ENCODE results near the gene RTN4R. TPM values are rescaled to one million over a fixed set of nuclear protein-coding genes. Genes with fewer than 3 reads are reported as not detected.
"Not testable (repeated sequence)": the region's sequence is repeated elsewhere in the genome, so short reads cannot be mapped to it uniquely, and the experiment has no call there.

The RTN4R gene
- total RNA-seq, result 1 to 10 TPM; 1.4 to 1.5 TPM

DNA sequence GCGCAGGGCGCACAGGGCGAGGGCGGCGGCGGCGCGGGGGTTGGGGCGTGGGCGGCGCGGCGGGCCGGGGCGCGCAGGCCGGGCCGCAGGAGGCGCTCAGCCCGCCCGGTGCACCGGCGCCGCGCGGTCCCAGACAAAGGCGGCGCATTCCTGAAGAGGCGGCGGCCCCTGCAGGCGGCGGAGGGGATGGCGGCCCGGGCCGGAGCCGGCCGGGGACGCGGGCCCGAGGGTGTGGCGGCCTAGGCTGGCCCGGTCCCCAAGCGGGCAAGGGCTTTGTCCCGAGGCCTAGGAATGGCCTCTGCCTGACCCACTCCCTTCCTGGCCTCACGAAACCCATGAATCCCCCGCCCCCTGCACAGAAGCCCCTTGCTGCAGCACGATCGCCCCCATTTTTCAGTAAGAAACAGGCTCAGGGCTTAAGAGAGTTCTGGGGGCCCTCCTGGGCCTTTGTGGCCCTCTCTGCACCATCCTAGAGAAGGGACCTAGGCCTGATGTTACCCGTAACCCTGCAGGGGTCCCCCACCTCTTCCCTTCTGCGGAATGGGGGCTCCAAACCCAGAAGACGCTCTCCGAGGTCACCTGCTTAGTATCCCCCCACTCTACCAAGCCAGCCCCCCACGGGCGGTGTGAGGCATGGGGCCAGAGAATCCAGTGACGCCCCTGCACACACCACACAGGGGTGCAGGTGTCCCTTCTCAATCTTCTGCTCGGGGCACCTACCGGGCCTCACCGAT lies at the start of gene RTN4R:
Gene RTN4R, minus strand, starts transcription at position 40 of the 734 bp plus-strand sequence. CDS start 226 bp downstream, outside the sequence.
- Mint-ChIP-seq H3K4me1 (ENCODE audit: low read depth) (no peaks in the 10 kb centered on the region), H3K27me3 (ENCODE audit: low read depth) (no peaks in the 10 kb centered on the region), H3K4me3 (peak within 1 kb of the TSS; percentile 77 to 78), H3K36me3 (ENCODE audit: insufficient read depth in 2 of 2) (no peaks in the 10 kb centered on the region), H3K9me3 (no peaks in the 10 kb centered on the region), H3K27ac (no peak within 1 kb of the TSS)
- peak; percentile 87 to 89 for ATAC-seq (replicated peaks in 1 of 2)
- DNase-seq, result peak; percentile 67 to 76

DNA sequence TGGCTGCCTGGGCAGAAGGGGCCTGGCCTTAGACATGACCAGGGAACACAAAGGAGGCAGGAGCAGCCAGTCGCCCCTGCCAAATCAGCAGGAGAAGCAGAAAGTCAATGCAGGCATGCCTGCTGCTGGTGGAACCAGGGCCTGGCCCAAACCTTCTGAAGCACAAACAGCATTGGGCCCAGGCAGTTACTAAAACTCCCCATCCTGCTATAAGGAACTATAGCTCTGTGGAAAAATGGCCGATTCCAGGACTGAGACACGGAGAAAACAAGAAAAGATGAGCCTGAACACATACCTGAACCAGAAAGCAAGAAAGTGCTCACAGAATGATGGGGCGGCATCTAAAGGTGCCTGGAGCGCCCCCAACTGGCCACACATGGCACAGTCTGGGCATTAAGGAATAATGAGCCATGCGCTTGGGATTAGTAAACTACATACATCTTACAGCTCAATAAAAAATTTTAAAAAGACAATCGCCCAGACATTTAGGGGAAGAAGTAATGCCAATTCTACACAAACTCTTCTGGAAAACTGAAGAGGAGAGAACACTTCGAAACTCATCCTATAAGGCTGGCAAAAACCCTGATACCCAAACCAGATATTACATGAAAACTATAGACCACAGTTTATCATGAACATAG lies 49.4 kb upstream of the RTN4R start:
- H3K27me3 Mint-ChIP-seq (ENCODE audit: low read depth); H3K9me3 Mint-ChIP-seq; ATAC-seq (replicated peaks in 1 of 2); H3K27ac Mint-ChIP-seq; H3K36me3 Mint-ChIP-seq (ENCODE audit: insufficient read depth in 2 of 2): not testable (repeated sequence)
- DNase-seq, result peak; percentile 40 to 45
- Mint-ChIP-seq H3K4me1 (ENCODE audit: low read depth) (peaks cover 48% of the 10 kb centered on the region), H3K4me3 (peak overlapping the region; percentile 1 to 94)

DNA sequence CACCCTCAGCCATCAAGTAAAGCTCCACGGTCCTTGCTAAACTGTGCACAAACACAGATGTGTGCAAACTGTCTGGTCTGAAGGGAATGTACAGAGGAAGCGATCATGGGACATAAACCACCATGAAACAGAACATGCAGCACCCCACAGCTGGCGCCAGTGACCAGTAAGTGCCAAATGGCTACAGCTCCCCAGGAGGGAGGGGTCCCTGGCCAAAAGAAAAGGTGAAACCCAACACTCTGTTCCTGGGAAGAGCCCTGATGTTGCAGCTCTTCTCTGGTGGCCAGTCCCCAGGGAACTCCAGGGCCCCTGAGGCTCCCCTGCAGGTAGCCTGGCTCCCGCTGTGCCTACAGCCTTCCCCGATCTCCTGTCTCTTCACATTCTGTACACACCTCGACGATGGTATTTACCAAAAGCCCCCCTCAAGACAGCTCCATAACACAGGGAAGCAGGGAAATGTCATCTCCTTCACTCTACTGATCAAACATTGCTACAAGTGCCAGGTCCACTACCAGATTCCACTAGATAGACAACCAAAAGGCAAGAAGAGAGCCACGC lies 48.8 kb upstream of the RTN4R start:
- no peak for ATAC-seq (replicated peaks in 1 of 2)
- Mint-ChIP-seq H3K4me3 (no peak overlapping the region), H3K27me3 (ENCODE audit: low read depth) (no peaks in the 10 kb centered on the region), H3K27ac (no peak overlapping the region), H3K4me1 (ENCODE audit: low read depth) (peaks cover 45% of the 10 kb centered on the region), H3K9me3 (no peaks in the 10 kb centered on the region), H3K36me3 (ENCODE audit: insufficient read depth in 2 of 2) (no peaks in the 10 kb centered on the region)
- no peak for DNase-seq

DNA sequence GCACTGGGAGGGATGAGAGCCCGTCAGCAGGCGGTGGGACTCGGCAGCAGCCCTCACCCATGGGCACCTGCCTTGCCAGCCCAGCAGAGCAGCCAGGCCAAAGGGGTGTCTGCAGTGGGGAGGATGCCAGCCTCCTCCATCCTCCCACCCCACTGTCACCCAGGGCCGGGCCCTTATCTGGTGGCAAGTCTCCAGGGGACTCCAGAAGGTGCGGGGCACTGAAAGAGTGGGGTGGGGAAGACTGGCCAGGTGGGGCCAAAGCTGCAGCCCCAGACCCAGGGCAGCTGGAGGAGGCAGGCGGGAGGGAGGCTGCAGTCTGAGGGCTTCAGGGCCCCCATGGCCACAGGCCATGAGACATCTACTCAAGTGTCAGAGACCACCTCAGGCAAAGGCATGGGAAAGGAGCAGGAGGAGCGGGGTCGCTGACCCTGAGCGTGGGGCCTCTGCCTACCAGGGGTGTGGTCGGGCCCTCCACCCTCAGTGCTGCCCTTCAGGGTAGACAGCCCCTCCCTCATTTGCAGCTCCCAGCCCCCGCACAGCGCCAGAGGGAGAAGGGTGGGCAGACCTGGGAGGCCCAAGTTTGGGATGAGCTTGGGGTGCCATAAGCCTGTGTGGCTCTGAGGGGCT lies 48.2 kb upstream of the RTN4R start:
- H3K9me3 Mint-ChIP-seq, result no peaks in the 10 kb centered on the region
- H3K4me1 Mint-ChIP-seq (ENCODE audit: low read depth), result peaks cover 39% of the 10 kb centered on the region
- no peak overlapping the region for H3K4me3 Mint-ChIP-seq
- H3K27ac Mint-ChIP-seq, result no peak overlapping the region
- DNase-seq (no peak), ATAC-seq (replicated peaks in 1 of 2) (no peak)
- H3K27me3 Mint-ChIP-seq (ENCODE audit: low read depth), result no peaks in the 10 kb centered on the region
- H3K36me3 Mint-ChIP-seq (ENCODE audit: insufficient read depth in 2 of 2), result no peaks in the 10 kb centered on the region

DNA sequence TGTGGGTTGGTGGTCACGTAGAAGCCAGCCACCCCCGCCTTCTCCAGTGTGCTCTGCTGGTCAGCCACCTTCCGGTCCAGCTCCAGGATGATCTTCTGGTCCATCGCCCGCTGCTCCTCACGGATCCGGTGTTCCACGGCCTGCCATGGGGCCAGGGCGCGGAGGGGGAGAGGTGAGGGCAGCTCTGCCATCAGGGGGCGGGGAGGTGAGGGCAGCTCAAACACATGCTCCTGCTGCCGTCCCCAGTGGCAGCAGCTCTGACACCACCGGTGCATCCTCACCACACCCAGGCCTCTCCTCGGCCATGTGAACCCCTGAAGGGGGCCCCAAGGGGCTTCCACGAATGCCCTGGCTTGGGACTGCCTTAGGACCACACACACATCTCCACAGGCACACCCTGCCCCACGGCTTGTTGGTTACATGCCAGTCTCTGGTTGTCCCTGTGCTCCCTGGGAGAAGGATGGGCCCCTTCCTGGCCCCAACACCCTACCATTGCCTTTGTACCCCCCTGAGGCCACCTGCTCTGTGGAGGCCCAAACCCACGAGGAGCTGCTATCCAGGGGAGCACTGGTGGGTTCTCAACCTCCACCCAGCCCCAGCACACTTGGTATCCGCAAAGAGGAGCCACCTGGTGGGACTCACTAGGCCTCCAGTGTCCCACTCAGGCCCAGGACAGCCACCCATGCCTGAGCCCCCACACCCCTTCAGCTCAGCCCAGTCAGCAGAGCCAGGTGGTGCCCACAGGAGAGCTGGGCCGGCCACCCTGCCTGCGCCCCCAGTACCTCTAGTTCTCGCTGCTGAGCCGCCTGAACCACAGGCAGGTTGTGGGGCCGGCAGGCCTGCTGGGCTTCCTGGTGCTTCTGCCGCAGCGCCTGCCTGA lies 47.5 kb upstream of the RTN4R start:
- Mint-ChIP-seq H3K27ac (no peak overlapping the region), H3K4me1 (ENCODE audit: low read depth) (peaks cover 32% of the 10 kb centered on the region), H3K36me3 (ENCODE audit: insufficient read depth in 2 of 2) (no peaks in the 10 kb centered on the region), H3K4me3 (no peak overlapping the region), H3K27me3 (ENCODE audit: low read depth) (no peaks in the 10 kb centered on the region), H3K9me3 (no peaks in the 10 kb centered on the region)
- ATAC-seq (replicated peaks in 1 of 2), result no peak
- DNase-seq, result no peak

DNA sequence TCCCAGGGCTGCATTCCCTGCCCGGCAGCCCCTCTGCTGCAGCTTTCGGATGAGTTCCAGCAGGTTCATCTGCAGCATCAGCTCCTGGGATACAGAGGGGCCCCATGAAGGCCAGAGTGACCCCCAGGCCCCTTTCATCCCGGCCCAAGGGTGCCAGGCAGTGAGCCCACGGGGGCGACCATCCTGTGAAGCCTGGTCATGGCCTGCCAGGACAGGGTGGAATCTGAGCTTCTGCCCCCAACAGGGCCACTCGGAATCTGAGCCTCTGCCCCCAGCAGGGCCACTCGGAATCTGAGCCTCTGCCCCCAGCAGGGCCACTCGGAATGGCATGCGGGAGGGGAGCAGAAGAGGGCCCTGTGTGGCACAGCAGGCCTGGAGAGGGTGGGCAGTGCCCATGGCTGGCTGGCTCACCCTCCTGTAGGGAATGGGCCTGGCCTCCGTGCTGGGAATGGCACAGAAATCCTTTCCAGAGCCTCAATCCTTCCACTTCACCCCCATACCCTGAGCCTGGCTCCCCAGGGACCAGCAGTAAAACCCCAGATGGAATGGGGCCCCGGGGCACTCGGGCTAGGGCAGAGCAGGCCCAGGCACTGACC lies 46.7 kb upstream of the RTN4R start:
- not testable (repeated sequence) for H3K9me3 Mint-ChIP-seq; H3K4me3 Mint-ChIP-seq; ATAC-seq (replicated peaks in 1 of 2); H3K27me3 Mint-ChIP-seq (ENCODE audit: low read depth); H3K36me3 Mint-ChIP-seq (ENCODE audit: insufficient read depth in 2 of 2); H3K27ac Mint-ChIP-seq; DNase-seq
- H3K4me1 Mint-ChIP-seq (ENCODE audit: low read depth), result peaks cover 30% of the 10 kb centered on the region

DNA sequence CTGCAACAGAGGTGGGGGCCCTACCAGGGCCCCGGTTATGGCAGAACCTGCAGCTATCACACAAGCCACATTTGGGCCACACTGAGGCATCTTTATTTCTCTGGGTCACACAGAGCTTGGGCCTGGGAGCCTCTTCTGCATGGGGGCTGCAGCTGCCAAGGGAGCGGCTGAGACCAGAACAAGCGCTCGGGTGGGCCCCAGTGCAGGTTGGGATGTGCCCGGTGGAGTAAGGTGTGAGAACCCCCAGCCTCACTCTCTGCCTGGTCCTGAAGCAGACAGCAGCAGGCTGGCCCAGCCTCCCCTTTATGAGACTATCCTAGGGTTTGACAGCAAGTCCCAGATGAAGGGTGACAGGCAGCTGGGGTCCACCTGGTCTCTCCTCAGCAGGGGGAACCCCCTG lies 46.1 kb upstream of the RTN4R start:
- H3K27ac Mint-ChIP-seq, result not testable (repeated sequence)

DNA sequence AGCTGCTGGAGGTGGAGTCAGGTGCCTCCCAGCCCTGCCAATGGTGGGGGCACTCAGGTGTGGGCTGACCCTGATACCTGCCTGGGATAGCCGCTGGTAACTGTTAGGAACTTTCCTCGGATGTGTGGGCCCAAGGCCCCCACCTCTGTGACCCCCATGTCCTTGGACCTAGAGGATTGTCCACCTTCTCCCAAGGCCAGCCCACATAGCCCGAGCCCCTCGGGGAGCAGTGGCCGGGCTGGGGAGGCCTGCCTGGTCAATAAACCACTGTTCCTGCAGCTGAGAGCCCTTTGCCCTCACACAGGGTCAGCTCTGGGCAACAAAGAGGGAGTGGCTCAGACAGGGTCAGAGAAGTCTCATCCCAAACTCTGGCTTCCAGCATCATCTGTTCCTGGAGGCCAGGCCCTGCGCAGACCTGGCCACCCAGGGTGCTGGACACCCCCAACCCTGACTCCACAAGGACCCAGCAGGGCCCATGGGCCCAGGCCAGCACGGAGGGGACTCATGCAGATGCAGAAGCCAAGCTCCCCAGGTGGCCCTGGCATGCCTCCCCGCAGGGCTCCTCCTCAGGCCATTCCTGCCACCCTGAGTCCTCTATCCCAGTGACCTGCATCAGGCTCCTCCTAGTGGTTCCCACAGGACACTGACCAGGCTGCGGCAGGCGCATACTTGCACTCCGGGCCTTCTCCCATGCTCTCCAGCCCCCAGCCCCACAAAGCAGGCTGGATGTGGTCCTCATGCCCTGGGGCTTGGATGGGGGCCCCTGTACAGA lies 45.4 kb upstream of the RTN4R start:
- not testable (repeated sequence) for H3K27ac Mint-ChIP-seq; H3K27me3 Mint-ChIP-seq (ENCODE audit: low read depth); H3K36me3 Mint-ChIP-seq (ENCODE audit: insufficient read depth in 2 of 2); ATAC-seq (replicated peaks in 1 of 2); H3K9me3 Mint-ChIP-seq; H3K4me3 Mint-ChIP-seq; DNase-seq
- peaks cover 19% of the 10 kb centered on the region for H3K4me1 Mint-ChIP-seq (ENCODE audit: low read depth)

More for the DNA sequence above, 46.1 kb upstream of the RTN4R start:
- H3K4me3 Mint-ChIP-seq; H3K9me3 Mint-ChIP-seq; H3K36me3 Mint-ChIP-seq (ENCODE audit: insufficient read depth in 2 of 2); DNase-seq; H3K27me3 Mint-ChIP-seq (ENCODE audit: low read depth); ATAC-seq (replicated peaks in 1 of 2): not testable (repeated sequence)
- H3K4me1 Mint-ChIP-seq (ENCODE audit: low read depth), result peaks cover 27% of the 10 kb centered on the region

DNA sequence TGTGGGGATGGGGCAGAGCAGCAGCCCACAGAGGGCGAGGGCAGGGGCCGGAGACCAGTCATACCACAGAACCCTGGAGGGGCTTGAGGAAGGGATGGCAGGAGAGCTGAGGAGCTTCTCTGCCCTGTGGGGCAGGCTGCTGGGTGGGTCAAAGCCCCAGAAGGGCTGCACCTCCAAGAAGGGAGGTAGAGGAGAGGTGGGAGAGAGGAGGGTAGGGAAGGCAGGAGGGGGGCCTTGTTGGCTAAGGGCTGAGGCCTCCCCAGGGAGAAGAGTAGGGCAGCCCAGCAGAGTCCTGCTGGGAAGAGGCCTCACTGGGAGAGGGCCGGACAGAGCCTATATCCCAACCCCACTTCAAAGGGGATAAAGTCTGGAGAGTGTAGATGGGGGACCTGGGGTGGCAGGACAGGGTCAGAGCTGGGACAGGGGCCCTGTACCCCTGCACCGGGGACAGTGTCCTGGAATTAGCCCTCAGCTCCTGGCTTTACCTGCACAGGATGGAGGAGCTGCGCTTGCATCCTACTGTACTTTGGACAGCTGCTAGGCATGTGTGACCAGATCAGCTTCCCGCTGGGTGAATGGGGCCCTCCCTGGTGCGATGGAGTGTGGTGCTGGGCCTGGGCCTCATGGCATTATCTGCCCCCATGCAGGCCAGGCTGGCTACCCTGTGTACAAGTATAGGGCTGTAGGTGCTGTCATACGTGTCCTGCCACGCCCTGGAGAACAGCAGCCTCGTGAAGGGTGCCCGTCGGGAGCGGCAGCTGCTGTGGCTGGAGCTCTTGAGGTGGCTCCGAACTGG lies 44.5 kb upstream of the RTN4R start:
- peaks cover 11% of the 10 kb centered on the region for H3K4me1 Mint-ChIP-seq (ENCODE audit: low read depth)
- H3K27me3 Mint-ChIP-seq (ENCODE audit: low read depth), result no peaks in the 10 kb centered on the region
- no peak for ATAC-seq (replicated peaks in 1 of 2)
- H3K27ac Mint-ChIP-seq, result no peak overlapping the region
- no peak overlapping the region for H3K4me3 Mint-ChIP-seq
- DNase-seq, result no peak
- no peaks in the 10 kb centered on the region for H3K9me3 Mint-ChIP-seq
- H3K36me3 Mint-ChIP-seq (ENCODE audit: insufficient read depth in 2 of 2), result no peaks in the 10 kb centered on the region

DNA sequence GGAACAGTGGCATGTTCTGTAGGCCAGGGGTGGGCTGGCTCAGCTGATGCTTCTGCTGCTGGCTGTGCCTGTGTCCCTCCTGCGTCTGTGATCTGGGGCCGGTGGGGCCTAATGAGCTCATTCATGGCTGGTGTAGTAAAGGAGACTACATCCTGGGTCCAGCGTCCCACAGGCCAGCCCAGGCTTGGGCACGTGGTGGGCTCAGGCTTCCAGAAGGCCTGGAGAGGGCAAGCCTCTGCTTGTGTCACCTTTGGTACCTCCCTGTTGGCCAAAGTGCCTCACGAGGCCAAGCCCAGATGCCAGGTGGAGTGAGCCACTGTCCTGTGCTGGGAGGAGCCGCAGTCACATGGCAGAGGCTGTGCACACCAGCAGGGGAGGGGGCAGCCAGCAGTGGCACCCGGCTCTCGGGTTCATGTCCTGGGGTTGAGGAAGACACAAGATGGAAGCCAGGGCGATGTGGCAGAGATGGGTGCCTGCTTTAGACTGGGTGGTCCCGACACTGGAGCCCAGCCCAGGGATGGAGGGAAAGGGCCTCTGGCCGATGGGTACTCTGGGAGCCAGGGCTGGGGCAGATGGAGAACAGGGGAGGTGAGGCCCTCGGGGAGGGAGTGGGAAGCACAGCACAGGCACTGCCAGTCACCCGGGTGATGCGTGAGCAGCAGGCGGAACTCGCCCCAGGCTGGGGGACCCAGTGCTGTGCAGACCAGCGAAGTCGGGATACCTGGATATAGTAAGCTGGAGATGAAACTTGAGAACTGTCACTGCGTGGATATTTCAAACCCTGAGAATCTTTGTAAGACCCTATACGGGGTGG lies 43.3 kb upstream of the RTN4R start:
- not testable (repeated sequence) for H3K27ac Mint-ChIP-seq; H3K36me3 Mint-ChIP-seq (ENCODE audit: insufficient read depth in 2 of 2); DNase-seq; H3K9me3 Mint-ChIP-seq; H3K4me3 Mint-ChIP-seq; ATAC-seq (replicated peaks in 1 of 2); H3K27me3 Mint-ChIP-seq (ENCODE audit: low read depth); H3K4me1 Mint-ChIP-seq (ENCODE audit: low read depth)

DNA sequence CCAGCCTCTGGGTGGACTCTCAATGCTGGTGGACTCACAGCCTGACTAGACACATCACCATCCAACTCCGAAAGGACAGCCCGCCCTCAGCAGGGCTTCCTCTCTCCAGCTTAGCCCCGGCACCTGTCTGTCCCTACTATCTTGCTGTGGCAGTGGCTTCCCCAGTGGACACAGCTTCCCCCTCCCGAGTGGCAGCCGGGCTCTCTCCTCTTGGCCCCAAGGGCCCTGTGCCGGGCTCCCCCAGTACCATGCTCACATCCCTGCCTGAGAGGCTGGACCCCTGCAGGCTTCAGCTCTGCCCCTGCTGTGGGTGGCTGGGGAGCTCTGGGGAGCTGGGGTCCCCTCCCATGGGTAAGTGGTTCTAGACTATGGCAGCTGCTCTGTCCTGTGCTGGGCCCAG lies 42.7 kb upstream of the RTN4R start:
- not testable (repeated sequence) for H3K27me3 Mint-ChIP-seq (ENCODE audit: low read depth); ATAC-seq (replicated peaks in 1 of 2); DNase-seq; H3K27ac Mint-ChIP-seq; H3K4me3 Mint-ChIP-seq; H3K4me1 Mint-ChIP-seq (ENCODE audit: low read depth); H3K9me3 Mint-ChIP-seq; H3K36me3 Mint-ChIP-seq (ENCODE audit: insufficient read depth in 2 of 2)
